Measurements from ENCODE around the gene CD300H.
"Not testable (repeated sequence)": the region's sequence is repeated elsewhere in the genome, so short reads cannot be mapped to it uniquely, and the experiment has no call there.

Gene CD300H

GRCh38 chr17:74585711-74586110 lies 18.4 kb upstream of the CD300H start:
- no peak for DNase-seq (ENCODE audit: low spot score)
- no peak for TF ChIP-seq CTCF (IDR thresholded peaks at IDR 0.05; ENCODE audit: extremely low read depth, missing control alignments)

- no peak for DNase-seq (ENCODE audit: low spot score)
Observed at GRCh38 chr17:74584292-74585060, 17.2 kb upstream of the CD300H start.

GRCh38 chr17:74582633-74583032 lies 15.3 kb upstream of the CD300H start:
- TF ChIP-seq CTCF (IDR thresholded peaks at IDR 0.05; ENCODE audit: extremely low read depth, missing control alignments), result no peak
- no peak for DNase-seq (ENCODE audit: low spot score)

More at GRCh38 chr17:74584292-74585060, 17.2 kb upstream of the CD300H start:
- no peak for TF ChIP-seq CTCF (IDR thresholded peaks at IDR 0.05; ENCODE audit: extremely low read depth, missing control alignments)

- no peak for TF ChIP-seq CTCF (IDR thresholded peaks at IDR 0.05; ENCODE audit: extremely low read depth, missing control alignments)
- DNase-seq (ENCODE audit: low spot score), result no peak
Observed at GRCh38 chr17:74579900-74580299, 12.6 kb upstream of the CD300H start.

GRCh38 chr17:74578979-74579378 lies 11.7 kb upstream of the CD300H start:
- no peak for TF ChIP-seq CTCF (IDR thresholded peaks at IDR 0.05; ENCODE audit: extremely low read depth, missing control alignments)
- DNase-seq (ENCODE audit: low spot score), result no peak

- TF ChIP-seq CTCF (IDR thresholded peaks at IDR 0.05; ENCODE audit: extremely low read depth, missing control alignments), result no peak
- no peak for DNase-seq (ENCODE audit: low spot score)
Observed at GRCh38 chr17:74574489-74575142, 7.3 kb upstream of the CD300H start.

GRCh38 chr17:74573635-74574034 lies 6.3 kb upstream of the CD300H start:
- DNase-seq (ENCODE audit: low spot score), result not testable (repeated sequence)

Data from GM20000 (cell line).